SU-DHL-6 (cell line): ENCODE results near the gene CA5A.
A peak's percentile ranks its signal among the peaks of the same experiment; 100 is the strongest.
"Not testable (repeated sequence)": the region's sequence is repeated elsewhere in the genome, so short reads cannot be mapped to it uniquely, and the experiment has no call there.

Experiments
- H2AFZ ChIP-seq: fragments of 200-600 bp; sonication (generic); 2 replicates; pipeline ENCODE4 v1.6.1; 2014; ENCODE audit warnings: low read depth, mild to moderate bottlenecking, moderate library complexity, mixed read lengths, antibody characterized with exemption, low read length; ENCODE audit not compliant: severe bottlenecking
- H3F3A ChIP-seq: fragments of 200-600 bp; shearing (Covaris generic); 2 replicates; pipeline ENCODE4 v1.6.0; 2016; ENCODE audit warnings: antibody characterized with exemption, mild to moderate bottlenecking; ENCODE audit not compliant: insufficient read depth
- H3K27ac ChIP-seq: fragments of 200-600 bp; sonication (generic); 2 replicates; pipeline ENCODE4 v1.5.1; 2016; ENCODE audit warnings: low read depth, mild to moderate bottlenecking, low read length, moderate library complexity, mixed read lengths
- H3K27me3 ChIP-seq: fragments of 200-600 bp; sonication (generic), shearing (Covaris generic); 2 replicates; pipeline ENCODE4 v1.6.0; 2014; ENCODE audit warnings: mild to moderate bottlenecking, low read length
- H3K36me3 ChIP-seq: fragments of 200-600 bp; sonication (generic); 2 replicates; pipeline ENCODE4 v1.6.1; 2014; ENCODE audit warnings: mild to moderate bottlenecking, low read length, mixed read lengths
- H3K4me2 ChIP-seq: fragments of 300-600, 200-600 bp; shearing (Covaris generic), sonication (generic); 2 replicates; pipeline ENCODE4 v1.6.0; 2014; ENCODE audit warnings: low read length, low read depth, mild to moderate bottlenecking; ENCODE audit not compliant: poor library complexity, severe bottlenecking
- H3K4me3 ChIP-seq: fragments of 200-600 bp; sonication (generic); 2 replicates; pipeline ENCODE4 v1.5.1; 2014; ENCODE audit warnings: antibody characterized with exemption, low read length, mild to moderate bottlenecking, mixed read lengths; ENCODE audit not compliant: insufficient read depth, poor library complexity, severe bottlenecking
- H3K79me2 ChIP-seq: fragments of 200-600 bp; sonication (generic); 2 replicates; pipeline ENCODE4 v1.6.1; 2014; ENCODE audit warnings: mild to moderate bottlenecking, low read length, moderate library complexity; ENCODE audit not compliant: insufficient read depth
- H3K9ac ChIP-seq: fragments of 200-600 bp; sonication (generic); 2 replicates; pipeline ENCODE4 v1.7.0; 2014; ENCODE audit warnings: mild to moderate bottlenecking, low read length
- H3K9me2 ChIP-seq: fragments of 200-600 bp; sonication (generic); replicated peaks from 2 replicates; pipeline ENCODE4 v1.6.1; 2014; ENCODE audit warnings: low read length; ENCODE audit not compliant: insufficient read depth
- H3K9me3 ChIP-seq: fragments of 200-600 bp; sonication (generic); 2 replicates; pipeline ENCODE4 v1.6.1; 2014; ENCODE audit warnings: low read length, mixed read lengths; ENCODE audit not compliant: insufficient read depth
- H4K20me1 ChIP-seq: fragments of 200-600 bp; sonication (generic); 2 replicates; pipeline ENCODE4 v1.6.1; 2014; ENCODE audit warnings: low read depth, mild to moderate bottlenecking, antibody characterized with exemption, low read length, moderate library complexity, mixed read lengths
- EZH2phosphoT487 ChIP-seq: fragments of 200-600 bp; sonication (generic), shearing (Covaris generic); conservative IDR thresholded peaks from 2 replicates; pipeline ENCODE4 v1.6.1; 2018; ENCODE audit warnings: mild to moderate bottlenecking, antibody characterized with exemption, low read length, moderate library complexity, mixed read lengths
- TF ChIP-seq, protein P1 (sequence below): fragments of 200-600 bp; sonication (generic); IDR thresholded peaks from one replicate; pipeline ENCODE4 v1.5.1; 2017; ENCODE audit warnings: antibody characterized with exemption, mild to moderate bottlenecking, low read length, moderate library complexity; ENCODE audit not compliant: insufficient read depth, poor library complexity, severe bottlenecking

Gene CA5A

DNA sequence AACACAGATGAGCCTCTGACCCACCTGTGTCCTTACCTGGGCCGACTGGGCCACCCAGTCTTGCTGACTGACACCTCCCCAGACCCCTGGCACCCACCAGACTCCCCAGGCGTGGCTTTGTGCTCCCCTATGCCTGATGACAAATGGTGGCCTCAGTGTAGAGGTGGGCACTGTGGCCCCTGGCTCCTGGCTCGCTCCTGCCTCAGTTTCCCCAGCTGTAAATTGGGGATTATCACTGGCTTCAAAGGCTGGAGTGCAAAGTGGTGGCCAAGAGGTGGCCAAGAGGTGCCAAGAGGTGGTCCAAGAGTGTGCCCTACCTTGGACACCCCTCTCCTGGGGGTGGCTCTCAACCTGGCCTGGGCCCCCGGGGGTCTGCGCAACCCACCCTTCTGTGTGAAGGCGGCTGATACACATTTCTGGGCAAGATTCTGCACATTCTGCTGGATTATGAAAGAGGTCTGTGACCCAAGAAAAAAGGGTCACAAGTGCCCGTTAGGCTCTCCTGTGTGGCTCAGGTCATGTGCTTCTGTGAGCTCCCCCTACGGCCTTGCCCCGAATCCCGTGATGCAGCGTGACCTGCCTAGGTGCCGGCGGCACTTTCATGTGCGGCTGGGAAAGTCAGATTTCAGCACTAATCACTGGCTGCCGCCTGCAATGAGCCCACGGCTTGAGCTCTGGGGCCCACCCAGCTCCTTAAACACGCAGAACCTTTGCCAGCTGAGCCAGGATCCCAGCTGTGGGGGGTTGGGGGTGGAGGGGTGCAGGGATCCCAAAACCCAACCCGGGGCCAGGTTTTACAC, 74.8 kb downstream of the CA5A start:
- H3K9me3 ChIP-seq, H3K9me2 ChIP-seq, H3K9ac ChIP-seq, H2AFZ ChIP-seq, H4K20me1 ChIP-seq, H3K36me3 ChIP-seq, H3K27me3 ChIP-seq, H3F3A ChIP-seq, H3K27ac ChIP-seq, H3K4me3 ChIP-seq, H3K4me2 ChIP-seq: not testable (repeated sequence)
- H3K79me2 ChIP-seq = peaks cover 98% of the 10 kb centered on the region

DNA sequence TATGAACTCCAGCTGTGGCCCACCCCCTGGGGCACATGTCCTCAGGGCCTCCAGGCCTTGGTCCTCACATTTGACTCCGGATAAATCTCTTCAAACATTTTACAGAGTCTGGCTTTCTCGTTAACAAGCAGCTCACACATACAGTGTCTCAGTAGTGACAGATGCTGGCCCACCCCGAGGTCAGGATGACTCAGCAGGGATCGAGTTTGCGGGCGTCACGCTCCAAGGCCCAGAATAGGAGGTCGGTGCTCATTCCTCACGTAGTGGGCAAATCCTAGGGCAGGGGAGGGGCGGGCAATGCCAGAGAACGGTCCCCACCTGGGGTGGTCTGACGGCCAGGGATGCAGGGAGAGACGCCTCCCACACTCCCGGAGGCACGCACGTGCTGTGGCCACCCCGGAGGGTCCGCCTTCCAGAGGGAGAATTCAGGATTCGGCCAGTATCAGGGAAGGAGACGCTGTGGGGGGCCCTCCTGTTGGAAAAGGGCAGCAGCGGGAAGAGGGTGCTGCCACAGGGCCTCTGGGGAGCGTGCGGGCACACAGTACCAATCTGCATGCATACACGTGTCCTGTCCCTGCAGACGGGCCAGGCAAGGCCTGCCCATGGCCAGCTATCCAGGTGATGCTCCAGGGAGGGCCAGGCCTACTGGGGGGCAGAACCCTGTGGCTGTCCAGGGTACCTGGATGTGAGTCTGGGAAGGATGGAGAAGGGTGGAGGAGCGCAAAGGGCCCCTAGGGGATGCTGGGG, 75.6 kb downstream of the CA5A start:
- H3K9me2 ChIP-seq = no peaks in the 10 kb centered on the region
- no peak overlapping the region for H2AFZ ChIP-seq
- H3K27ac ChIP-seq = no peak overlapping the region
- H3K4me3 ChIP-seq = no peak overlapping the region
- peaks cover 99% of the 10 kb centered on the region for H3K79me2 ChIP-seq
- H3K9me3 ChIP-seq = no peaks in the 10 kb centered on the region
- peaks cover 4% of the 10 kb centered on the region for H3K36me3 ChIP-seq
- H3K27me3 ChIP-seq = no peaks in the 10 kb centered on the region
- H3K4me2 ChIP-seq = peak overlapping the region; percentile 0
- TF ChIP-seq, protein P1, sequence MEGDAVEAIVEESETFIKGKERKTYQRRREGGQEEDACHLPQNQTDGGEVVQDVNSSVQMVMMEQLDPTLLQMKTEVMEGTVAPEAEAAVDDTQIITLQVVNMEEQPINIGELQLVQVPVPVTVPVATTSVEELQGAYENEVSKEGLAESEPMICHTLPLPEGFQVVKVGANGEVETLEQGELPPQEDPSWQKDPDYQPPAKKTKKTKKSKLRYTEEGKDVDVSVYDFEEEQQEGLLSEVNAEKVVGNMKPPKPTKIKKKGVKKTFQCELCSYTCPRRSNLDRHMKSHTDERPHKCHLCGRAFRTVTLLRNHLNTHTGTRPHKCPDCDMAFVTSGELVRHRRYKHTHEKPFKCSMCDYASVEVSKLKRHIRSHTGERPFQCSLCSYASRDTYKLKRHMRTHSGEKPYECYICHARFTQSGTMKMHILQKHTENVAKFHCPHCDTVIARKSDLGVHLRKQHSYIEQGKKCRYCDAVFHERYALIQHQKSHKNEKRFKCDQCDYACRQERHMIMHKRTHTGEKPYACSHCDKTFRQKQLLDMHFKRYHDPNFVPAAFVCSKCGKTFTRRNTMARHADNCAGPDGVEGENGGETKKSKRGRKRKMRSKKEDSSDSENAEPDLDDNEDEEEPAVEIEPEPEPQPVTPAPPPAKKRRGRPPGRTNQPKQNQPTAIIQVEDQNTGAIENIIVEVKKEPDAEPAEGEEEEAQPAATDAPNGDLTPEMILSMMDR = no peak
- no peak for TF ChIP-seq EZH2phosphoT487
- H3F3A ChIP-seq = peaks cover 11% of the 10 kb centered on the region
- no peak overlapping the region for H3K9ac ChIP-seq
- H4K20me1 ChIP-seq = no peaks in the 10 kb centered on the region

DNA sequence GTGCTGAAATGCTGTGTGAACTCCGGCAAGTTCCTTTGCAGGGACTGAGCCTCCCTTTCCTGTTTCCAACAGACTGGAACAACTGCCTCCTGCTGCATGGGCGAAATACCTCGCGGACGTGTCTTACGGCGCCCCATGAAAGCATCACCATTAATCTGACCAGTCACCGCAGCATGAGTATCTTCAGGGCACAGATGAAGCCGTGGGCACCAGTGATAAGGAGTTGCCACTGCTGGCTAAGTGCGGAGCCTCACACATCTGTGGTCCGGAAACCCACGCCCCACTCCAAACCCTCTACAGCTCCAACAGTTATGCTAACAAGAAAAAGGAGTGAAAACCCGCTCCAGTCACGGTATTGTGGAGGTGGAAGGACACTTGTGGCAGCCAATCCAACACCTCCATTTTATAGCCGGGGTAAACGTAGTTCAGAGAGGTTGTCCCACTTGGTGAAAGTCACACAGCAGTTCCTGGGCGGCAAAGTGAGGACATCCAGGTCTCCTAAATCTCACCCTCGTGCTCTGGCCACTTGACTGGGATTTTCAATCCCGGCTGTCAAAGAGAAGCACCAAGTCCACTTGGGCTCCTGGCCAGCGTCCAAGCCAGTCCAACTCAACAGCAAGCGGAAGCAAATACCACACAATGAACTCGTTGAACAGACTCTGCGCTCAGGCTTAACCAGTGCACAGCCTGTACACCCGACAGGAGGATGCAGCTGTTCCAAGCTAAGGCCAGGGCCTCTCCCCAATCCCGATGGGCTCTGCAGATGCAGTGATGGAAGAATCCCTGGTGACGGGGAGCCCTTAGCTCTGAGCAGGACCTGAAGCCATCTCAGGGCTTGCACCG, 78.0 kb downstream of the CA5A start:
- H3K36me3 ChIP-seq, H2AFZ ChIP-seq, H4K20me1 ChIP-seq, H3K9me2 ChIP-seq, H3K27me3 ChIP-seq, H3K9me3 ChIP-seq, H3K4me3 ChIP-seq, H3K9ac ChIP-seq, H3K4me2 ChIP-seq: not testable (repeated sequence)
- H3F3A ChIP-seq = peaks cover 21% of the 10 kb centered on the region
- H3K79me2 ChIP-seq = peaks cover 97% of the 10 kb centered on the region
- 0 out of 2 replicates have a peak overlapping the region, but pooled peaks have one; percentile 15 for H3K27ac ChIP-seq

DNA sequence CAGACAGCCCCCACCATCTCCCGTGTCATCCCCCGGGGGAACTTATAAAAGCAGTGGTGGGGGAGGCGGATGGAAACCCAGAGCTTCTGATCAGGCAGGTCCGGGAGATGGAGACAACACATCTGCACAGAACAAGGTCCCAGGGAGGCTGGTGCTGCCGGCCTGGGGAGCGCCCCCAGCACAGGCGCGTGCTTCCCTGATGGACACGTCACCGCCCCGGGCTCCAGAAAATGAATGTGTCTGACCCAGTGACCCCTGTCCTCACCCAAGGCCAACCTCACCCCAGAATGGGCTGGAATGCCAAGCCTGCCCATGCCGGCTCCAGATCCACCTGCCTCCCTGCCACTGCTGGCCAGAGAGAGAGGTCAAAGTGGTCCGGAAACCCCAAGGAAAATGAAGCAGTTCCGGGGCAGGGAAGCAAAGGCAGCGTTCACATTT, 79.5 kb downstream of the CA5A start:
- Histone ChIP-seq H3K9me2 (no peaks in the 10 kb centered on the region), H3K9ac (no peak overlapping the region), H3K27me3 (no peaks in the 10 kb centered on the region), H3K4me3 (no peak overlapping the region), H3F3A (peaks cover 28% of the 10 kb centered on the region), H3K79me2 (peaks cover 96% of the 10 kb centered on the region), H3K9me3 (no peaks in the 10 kb centered on the region), H2AFZ (no peak overlapping the region), H3K27ac (peak overlapping the region; percentile 88), H4K20me1 (no peaks in the 10 kb centered on the region), H3K36me3 (no peaks in the 10 kb centered on the region), H3K4me2 (peak overlapping the region; percentile 45)
- TF ChIP-seq, protein P1 = no peak
- TF ChIP-seq EZH2phosphoT487 = no peak
